B cell (primary cell): ENCODE data around the gene NCSTN. TPM values are rescaled to one million over a fixed set of nuclear protein-coding genes. Genes with fewer than 3 reads are reported as not detected.

ENCODE experiments used
- ATAC-seq: fragments of 200-7000 bp; cut with Tn5 transposase; one replicate; pipeline ENCODE4 v1.10.0; 2021; ENCODE audit warnings: low read depth, mild to moderate bottlenecking, moderate number of reproducible peaks, moderate library complexity
- CTCF ChIA-PET: fragments of 350-600 bp; sonication (Branson Sonifier 250); formaldehyde crosslinking; loops from one replicate; lab custom pipeline; 2021; ENCODE audit warnings: antibody characterized with exemption, inconsistent platforms; lab: Charles Lee
- POLR2A ChIA-PET: fragments of 350-600 bp; sonication (Branson Sonifier 250); formaldehyde crosslinking; loops from one replicate; lab custom pipeline; 2021; ENCODE audit warnings: antibody characterized with exemption; lab: Charles Lee
- DNase-seq: peaks from one replicate; pipeline ENCODE4 v3.0.0; 2013
- H2AFZ ChIP-seq: 2 replicates; pipeline ENCODE4 v1.6.1; 2012; ENCODE audit warnings: mild to moderate bottlenecking, low read depth, low read length; ENCODE audit not compliant: insufficient read depth, poor library complexity, severe bottlenecking
- H3K27ac ChIP-seq, 2 donors: 1 replicate in 1 of 2; 2 replicates in 1 of 2; pipeline ENCODE4 v1.5.1; 2012 to 2013; ENCODE audit warnings: low read length in 2 of 2, mild to moderate bottlenecking in 2 of 2, moderate library complexity in 1 of 2
- H3K27me3 ChIP-seq, 4 experiments: fragments of 200-600 bp in 1 of 4; sonication (generic) in 1 of 4; replicated peaks in 1 of 4; 1 replicate in 2 of 4; 2 replicates in 2 of 4; pipeline versions ENCODE4 v1.6.1 to v1.7.0; 2013 to 2016; ENCODE audit warnings: low read length in 3 of 4, mild to moderate bottlenecking in 2 of 4, mixed read lengths in 1 of 4, moderate library complexity in 1 of 4; ENCODE audit not compliant: insufficient read depth in 4 of 4, control insufficient read depth in 3 of 4; ENCODE audit errors: control extremely low read depth in 1 of 4
- H3K36me3 ChIP-seq, 2 experiments: replicated peaks in 1 of 2; 1 replicate in 1 of 2; 2 replicates in 1 of 2; pipeline versions ENCODE4 v1.6.1 to v1.7.1; 2013; ENCODE audit warnings: low read length in 1 of 2; ENCODE audit not compliant: insufficient read depth in 2 of 2, control insufficient read depth in 1 of 2; ENCODE audit errors: control extremely low read depth in 1 of 2, extremely low read depth in 1 of 2
- H3K4me1 ChIP-seq, 2 donors: fragments of 200-600 bp in 1 of 2; sonication (generic) in 1 of 2; 1 replicate in 1 of 2; 2 replicates in 1 of 2; pipeline versions ENCODE4 v1.5.1 to v1.6.1; 2013 to 2017; ENCODE audit warnings: low read length in 2 of 2; ENCODE audit not compliant: control insufficient read depth in 2 of 2, insufficient read depth in 2 of 2
- H3K4me2 ChIP-seq: replicated peaks from 2 replicates; pipeline ENCODE3; 2012; ENCODE audit warnings: mild to moderate bottlenecking, low read depth, low read length; ENCODE audit not compliant: poor library complexity, severe bottlenecking
- H3K4me3 ChIP-seq, 5 experiments: fragments of 200-600 bp in 1 of 5; sonication (generic) in 1 of 5; 1 replicate in 3 of 5; 2 replicates in 2 of 5; pipeline versions ENCODE4 v1.5.1 to v1.7.0; 2011 to 2016; ENCODE audit warnings: low read length in 4 of 5, mild to moderate bottlenecking in 4 of 5, low read depth in 2 of 5, control low read depth in 1 of 5, moderate library complexity in 1 of 5; ENCODE audit not compliant: insufficient read depth in 1 of 5; ENCODE audit errors: control extremely low read depth in 1 of 5, extremely low read depth in 1 of 5
- H3K79me2 ChIP-seq: fragments of 200-600 bp; sonication (generic); one replicate; pipeline ENCODE4 v1.6.0; 2016; ENCODE audit warnings: low read length; ENCODE audit not compliant: control insufficient read depth, insufficient read depth
- H3K9ac ChIP-seq: fragments of 200-600 bp; sonication (generic); 2 replicates; pipeline ENCODE4 v1.6.1; 2017; ENCODE audit warnings: mild to moderate bottlenecking, low read length, moderate library complexity
- H3K9me3 ChIP-seq, 3 donors: one replicate each; pipeline versions ENCODE4 v1.6.1 to v1.7.1; 2013; ENCODE audit warnings: low read length in 2 of 3; ENCODE audit not compliant: control insufficient read depth in 2 of 3, insufficient read depth in 1 of 3; ENCODE audit errors: control extremely low read depth in 1 of 3
- H4K20me1 ChIP-seq: 2 replicates; pipeline ENCODE4 v1.6.0; 2012; ENCODE audit warnings: mild to moderate bottlenecking, low read length; ENCODE audit not compliant: insufficient read depth, control insufficient read depth, poor library complexity, severe bottlenecking
- H3K27ac Mint-ChIP-seq: one replicate; pipeline ENCODE4 v1.8.0; 2021; ENCODE audit warnings: mixed read lengths
- H3K27me3 Mint-ChIP-seq: one replicate; pipeline ENCODE4 v1.8.0; 2021; ENCODE audit warnings: mixed read lengths
- H3K4me1 Mint-ChIP-seq: one replicate; pipeline ENCODE4 v1.8.0; 2021; ENCODE audit warnings: mixed read lengths
- H3K4me3 Mint-ChIP-seq: one replicate; pipeline ENCODE4 v1.8.0; 2021; ENCODE audit warnings: mixed read lengths
- H3K9me3 Mint-ChIP-seq: one replicate; pipeline ENCODE4 v1.8.0; 2022; ENCODE audit warnings: mixed read lengths; ENCODE audit not compliant: insufficient read depth
- EZH2 ChIP-seq: IDR thresholded peaks from 2 replicates; pipeline ENCODE4 v1.6.1; 2012; ENCODE audit warnings: borderline replicate concordance, low read depth, mild to moderate bottlenecking, moderate library complexity, low read length; ENCODE audit not compliant: insufficient read depth, poor library complexity, severe bottlenecking
- WGBS: methylation state at CpG from one replicate; pipeline ENCODE4 v1.1.5; 2013; ENCODE audit warnings: missing lambda C conversion rate; ENCODE audit not compliant: insufficient coverage; 5-methylcytosine and 5-hydroxymethylcytosine counted together
- intact Hi-C: fragments of 100-400 bp; cut with micrococcal nuclease; formaldehyde crosslinking; loops from one replicate; pipeline ENCODE4 v1.10.0; 2022
- polyA plus RNA-seq: library from polyadenylated mRNA; depleted of rRNA; stranded (reverse); fragments of >200 nt; gene quantifications from 2 replicates; pipeline ENCODE4 v1.2.3, GENCODE V29; 2012
- total RNA-seq, 2 donors: library from RNA; stranded (reverse); fragments of 120-200 nt in 1 of 2; gene quantifications; 1 replicate in 1 of 2; 2 replicates in 1 of 2; pipeline versions ENCODE4 v1.2.3 to v1.2.4, GENCODE V29; 2013 to 2022
- TF ChIP-seq, protein P1 (sequence below): fragments of 200-600 bp; IDR thresholded peaks from one replicate; pipeline ENCODE4 v1.8.0; 2022; ENCODE audit warnings: antibody characterized with exemption, mild to moderate bottlenecking

NCSTN gene
- total and polyA plus RNA-seq, 2 donors (not counting 1 experiment from before 2014, with no cell fraction given): 95.1 to 110 TPM

DNA sequence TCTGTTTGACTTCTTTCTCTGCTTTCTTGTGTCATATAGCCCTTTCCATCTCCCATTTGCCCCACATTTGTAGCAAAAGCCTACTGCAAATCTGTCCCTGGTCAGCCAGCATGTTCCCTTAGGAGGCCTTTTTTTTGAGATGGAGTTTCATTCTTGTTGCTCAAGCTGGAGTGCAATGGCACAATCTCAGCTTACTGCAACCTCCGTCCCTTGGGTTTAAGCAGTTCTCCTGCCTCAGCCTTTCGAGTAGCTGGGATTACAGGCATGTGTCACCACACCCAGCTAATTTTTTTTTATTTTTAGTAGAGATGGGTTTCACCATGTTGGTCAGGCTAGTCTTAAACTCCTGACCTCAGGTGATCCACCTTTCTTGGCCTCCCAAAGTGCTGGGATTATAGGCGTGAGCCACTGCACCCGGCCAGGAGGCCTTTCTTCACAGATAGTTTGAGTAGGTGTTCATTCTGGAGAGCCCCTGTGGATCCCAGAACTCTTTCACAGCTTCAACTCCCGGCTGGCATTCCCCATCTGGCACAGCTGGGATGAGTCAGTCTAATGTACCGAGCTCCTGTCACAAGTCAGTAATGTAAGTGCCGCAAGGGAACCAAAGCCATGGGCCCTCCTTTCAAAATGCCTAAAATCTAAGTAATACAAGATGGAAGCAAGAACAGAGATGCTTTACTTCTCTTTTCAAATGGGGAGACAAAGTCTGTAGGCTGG lies 14.3 kb downstream of the NCSTN start:
- Histone ChIP-seq H3K4me3 (no peak overlapping the region), H3K36me3 (peaks cover 6 to 71% of the 10 kb centered on the region in 2 experiments), H3K27ac (no peak overlapping the region), H3K4me1 (no peaks in the 10 kb centered on the region), H3K27me3 (no peaks in the 10 kb centered on the region), H3K9me3 (no peaks in the 10 kb centered on the region), H3K79me2 (no peaks in the 10 kb centered on the region), H2AFZ (no peak overlapping the region), H3K9ac (no peak overlapping the region), H3K4me2 (no peak overlapping the region), H4K20me1 (no peaks in the 10 kb centered on the region)
- H3K4me3 Mint-ChIP-seq: no peak overlapping the region
- no peaks in the 10 kb centered on the region for H3K27me3 Mint-ChIP-seq
- intact Hi-C loops: no loop called here
- ChIA-PET CTCF (interaction anchor here (0.9 to 2.3 kb wide), 3 partner anchors 10 to 19 kb away, joined by 3 to 15 read pairs (median 5); no protein-coding TSS in a partner anchor), POLR2A (no interaction called here)
- WGBS: 100% methylated on average over 3 of the region's 7 CpGs
- TF ChIP-seq, protein P1, sequence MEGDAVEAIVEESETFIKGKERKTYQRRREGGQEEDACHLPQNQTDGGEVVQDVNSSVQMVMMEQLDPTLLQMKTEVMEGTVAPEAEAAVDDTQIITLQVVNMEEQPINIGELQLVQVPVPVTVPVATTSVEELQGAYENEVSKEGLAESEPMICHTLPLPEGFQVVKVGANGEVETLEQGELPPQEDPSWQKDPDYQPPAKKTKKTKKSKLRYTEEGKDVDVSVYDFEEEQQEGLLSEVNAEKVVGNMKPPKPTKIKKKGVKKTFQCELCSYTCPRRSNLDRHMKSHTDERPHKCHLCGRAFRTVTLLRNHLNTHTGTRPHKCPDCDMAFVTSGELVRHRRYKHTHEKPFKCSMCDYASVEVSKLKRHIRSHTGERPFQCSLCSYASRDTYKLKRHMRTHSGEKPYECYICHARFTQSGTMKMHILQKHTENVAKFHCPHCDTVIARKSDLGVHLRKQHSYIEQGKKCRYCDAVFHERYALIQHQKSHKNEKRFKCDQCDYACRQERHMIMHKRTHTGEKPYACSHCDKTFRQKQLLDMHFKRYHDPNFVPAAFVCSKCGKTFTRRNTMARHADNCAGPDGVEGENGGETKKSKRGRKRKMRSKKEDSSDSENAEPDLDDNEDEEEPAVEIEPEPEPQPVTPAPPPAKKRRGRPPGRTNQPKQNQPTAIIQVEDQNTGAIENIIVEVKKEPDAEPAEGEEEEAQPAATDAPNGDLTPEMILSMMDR: no peak
- no peak for TF ChIP-seq EZH2
- no peak for ATAC-seq
- no peak for DNase-seq
- no peaks in the 10 kb centered on the region for H3K4me1 Mint-ChIP-seq
- H3K9me3 Mint-ChIP-seq: no peaks in the 10 kb centered on the region
- peak overlapping the region; percentile 7 for H3K27ac Mint-ChIP-seq

DNA sequence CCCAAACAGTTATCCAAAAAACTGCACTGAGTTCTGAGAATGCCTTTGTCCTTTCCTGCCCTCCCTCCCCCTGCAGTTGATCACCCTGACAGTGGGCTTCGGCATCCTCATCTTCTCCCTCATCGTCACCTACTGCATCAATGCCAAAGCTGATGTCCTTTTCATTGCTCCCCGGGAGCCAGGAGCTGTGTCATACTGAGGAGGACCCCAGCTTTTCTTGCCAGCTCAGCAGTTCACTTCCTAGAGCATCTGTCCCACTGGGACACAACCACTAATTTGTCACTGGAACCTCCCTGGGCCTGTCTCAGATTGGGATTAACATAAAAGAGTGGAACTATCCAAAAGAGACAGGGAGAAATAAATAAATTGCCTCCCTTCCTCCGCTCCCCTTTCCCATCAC lies 14.9 kb downstream of the NCSTN start:
- H3K27ac Mint-ChIP-seq: no peak overlapping the region
- no peak overlapping the region for H3K9ac ChIP-seq
- intact Hi-C loops: no loop called here

More for the DNA sequence above, 14.9 kb downstream of the NCSTN start:
- Mint-ChIP-seq H3K4me3 (no peak overlapping the region), H3K9me3 (no peaks in the 10 kb centered on the region), H3K4me1 (no peaks in the 10 kb centered on the region), H3K27me3 (no peaks in the 10 kb centered on the region)
- CTCF ChIA-PET: interaction anchor here (0.6 to 2.3 kb wide), 4 partner anchors 16 to 268 kb away, joined by 3 to 15 read pairs (median 4); no protein-coding TSS in a partner anchor
- H3K79me2 ChIP-seq: no peaks in the 10 kb centered on the region
- TF ChIP-seq EZH2: no peak
- TF ChIP-seq, protein P1: no peak
- H3K27me3 ChIP-seq: no peaks in the 10 kb centered on the region
- H2AFZ ChIP-seq: no peak overlapping the region
- DNase-seq (no peak), ATAC-seq (no peak)
- H3K9me3 ChIP-seq: no peaks in the 10 kb centered on the region
- H3K27ac ChIP-seq: no peak overlapping the region
- H3K36me3 ChIP-seq: peaks cover 6 to 65% of the 10 kb centered on the region in 2 experiments
- WGBS: 98% methylated on average over 4 of the region's 4 CpGs
- no peak overlapping the region for H3K4me2 ChIP-seq
- no peaks in the 10 kb centered on the region for H3K4me1 ChIP-seq
- H4K20me1 ChIP-seq: no peaks in the 10 kb centered on the region
- H3K4me3 ChIP-seq: no peak overlapping the region
- POLR2A ChIA-PET: no interaction called here
